ENCODE measurements around the gene ARNT2.

Gene ARNT2

DNA sequence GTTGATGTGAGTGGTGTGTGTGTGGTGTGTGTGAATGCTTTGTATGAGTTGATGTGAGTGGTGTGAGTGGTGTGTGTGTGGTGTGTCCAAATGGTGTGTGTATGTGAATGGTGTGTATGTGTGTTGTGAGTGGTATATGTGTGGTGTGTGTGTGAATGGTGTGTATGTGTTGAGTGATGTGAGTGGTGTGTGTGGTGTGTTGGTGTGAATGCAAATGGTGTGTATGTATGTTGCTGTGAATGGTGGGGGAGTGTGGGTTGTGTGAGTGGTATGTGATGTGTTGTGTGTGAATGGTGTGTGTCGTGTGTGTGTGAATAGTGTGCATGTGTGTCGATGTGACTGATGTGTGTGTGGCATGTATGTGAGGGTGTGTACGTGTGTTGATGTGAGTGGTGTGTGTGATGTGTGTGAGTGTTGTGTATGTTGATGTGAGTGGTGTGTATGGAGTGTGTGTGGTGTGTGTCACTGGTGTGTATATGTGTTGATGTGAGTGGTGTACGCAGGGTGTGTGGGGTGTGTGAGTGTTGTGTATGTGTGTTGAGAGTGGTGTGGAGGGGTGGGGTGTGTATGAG lies 40.6 kb downstream of the ARNT2 start:
- no peak for DNase-seq

DNA sequence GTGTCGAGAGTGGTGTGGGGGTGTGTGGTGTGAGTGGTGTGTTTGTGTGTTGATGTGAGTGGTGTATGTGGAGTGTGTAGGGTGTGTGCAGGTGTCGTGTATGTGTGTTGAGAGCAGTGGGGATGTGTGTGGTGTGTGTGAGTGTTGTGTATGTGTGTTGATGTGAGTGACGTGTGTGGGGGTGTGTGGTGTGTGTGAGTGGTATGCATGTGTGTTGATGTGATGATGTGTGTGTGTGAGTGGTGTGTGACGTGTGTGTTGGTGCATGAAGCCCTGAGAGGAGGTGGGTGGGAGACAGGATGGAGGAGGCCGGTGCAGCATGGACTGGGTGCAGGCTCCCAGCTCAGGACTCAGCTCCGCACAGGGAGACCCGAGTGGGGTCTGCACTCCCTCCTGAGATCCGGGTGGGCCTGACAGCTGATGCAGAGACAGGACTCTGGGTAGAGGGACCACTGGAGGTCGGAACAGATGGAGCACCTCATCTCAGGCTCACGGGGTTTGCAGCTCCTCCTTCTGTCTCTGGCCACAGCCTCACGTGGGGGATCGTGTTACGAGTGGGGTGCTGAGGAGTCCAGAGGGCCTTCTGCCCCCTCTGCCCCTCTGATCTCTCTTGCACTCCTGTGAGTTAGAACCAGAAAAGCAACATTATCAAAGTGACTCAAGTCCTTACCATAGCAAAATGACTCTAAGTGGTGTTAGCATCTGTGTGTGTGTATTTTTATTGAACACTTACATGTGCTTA lies 41.3 kb downstream of the ARNT2 start:
- DNase-seq = no peak

DNA sequence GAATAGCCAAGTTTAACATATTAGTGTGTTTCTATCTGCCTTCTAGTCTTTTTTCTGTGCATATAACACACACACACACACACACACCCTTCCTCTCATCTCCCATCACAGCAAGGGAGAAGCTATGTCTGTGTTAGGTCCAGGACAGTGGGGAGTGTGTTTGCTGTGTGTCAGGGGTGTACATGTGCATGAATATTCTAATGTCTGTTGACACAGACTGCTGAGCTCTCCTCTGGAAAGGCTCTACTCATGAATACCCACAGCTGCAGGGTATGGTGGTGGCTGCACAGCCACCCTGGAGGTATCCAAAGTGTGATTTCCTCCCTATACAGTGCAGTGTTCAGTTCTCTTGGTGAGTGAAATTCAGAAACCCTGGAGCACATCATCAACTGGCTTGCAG lies 42.9 kb downstream of the ARNT2 start:
- DNase-seq = no peak

GRCh38 chr15:80449825-80450224 lies 45.6 kb downstream of the ARNT2 start:
- DNase-seq = no peak

DNA sequence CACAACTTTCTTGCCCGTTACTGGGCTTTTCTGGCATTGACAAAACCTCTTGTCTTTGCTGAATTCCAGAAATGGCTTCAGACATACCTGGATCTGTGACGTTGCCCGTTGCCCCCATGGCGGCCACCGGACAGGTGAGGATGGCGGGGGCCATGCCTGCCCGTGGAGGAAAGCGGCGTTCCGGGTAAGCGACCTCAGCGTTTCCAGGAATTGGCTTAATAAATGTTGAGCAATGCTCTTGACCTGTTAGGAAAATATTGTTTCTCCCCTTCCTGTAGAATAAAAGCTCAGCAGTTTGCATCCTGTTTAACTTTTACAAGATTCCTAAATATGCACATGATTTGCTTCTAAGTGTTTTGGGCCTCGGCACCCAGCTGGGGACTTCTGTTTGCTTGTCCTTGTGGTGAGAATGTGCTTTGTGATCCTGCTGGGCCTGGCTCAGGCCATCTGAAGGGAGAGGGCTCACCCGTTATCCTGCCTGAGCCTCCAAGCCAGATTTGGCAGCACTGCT lies 46.7 kb downstream of the ARNT2 start:
- DNase-seq = no peak

GRCh38 chr15:80452166-80452565 lies 48.0 kb downstream of the ARNT2 start:
- DNase-seq = no peak

GRCh38 chr15:80455051-80455648 lies 51.0 kb downstream of the ARNT2 start:
- DNase-seq = no peak

DNA sequence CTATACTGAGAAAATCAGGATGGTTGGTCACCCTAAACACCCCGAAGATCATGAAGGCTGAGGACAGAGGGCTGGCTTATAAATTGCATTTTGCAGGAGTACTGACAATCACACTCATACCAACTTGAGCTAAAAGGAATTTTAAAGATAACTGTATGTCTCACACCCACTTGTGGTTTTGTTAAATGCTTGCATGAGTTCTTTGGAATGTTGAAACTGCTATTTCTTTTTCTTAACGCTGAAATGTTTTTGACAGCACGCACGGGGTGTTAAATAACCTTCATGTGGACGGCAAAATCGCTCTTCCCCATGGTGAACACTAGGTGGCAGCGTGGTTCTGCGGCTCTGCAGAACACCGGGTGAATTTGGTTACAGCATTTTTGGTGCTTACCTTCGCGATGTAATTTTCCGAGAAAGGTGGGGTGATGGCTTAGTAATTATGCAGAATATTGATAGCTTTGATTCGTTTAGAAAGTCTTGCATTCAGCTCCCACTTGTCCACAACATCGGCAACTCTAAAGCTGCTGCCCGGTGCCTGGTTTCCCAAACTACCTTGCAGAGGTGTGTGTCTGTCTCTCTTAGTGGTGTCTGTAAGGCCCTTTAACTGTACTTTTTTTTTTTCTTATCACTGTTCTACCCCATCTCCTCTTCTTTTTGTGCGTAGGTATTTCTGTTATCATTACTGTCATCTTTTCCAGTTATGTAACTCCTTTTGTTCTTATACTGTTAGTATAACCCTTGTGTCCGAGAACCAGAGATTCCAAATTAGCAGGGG lies 51.7 kb downstream of the ARNT2 start:
- peak; percentile 46 for DNase-seq

- no peak for DNase-seq
Measured at GRCh38 chr15:80456517-80457492, 52.6 kb downstream of the ARNT2 start.

DNA sequence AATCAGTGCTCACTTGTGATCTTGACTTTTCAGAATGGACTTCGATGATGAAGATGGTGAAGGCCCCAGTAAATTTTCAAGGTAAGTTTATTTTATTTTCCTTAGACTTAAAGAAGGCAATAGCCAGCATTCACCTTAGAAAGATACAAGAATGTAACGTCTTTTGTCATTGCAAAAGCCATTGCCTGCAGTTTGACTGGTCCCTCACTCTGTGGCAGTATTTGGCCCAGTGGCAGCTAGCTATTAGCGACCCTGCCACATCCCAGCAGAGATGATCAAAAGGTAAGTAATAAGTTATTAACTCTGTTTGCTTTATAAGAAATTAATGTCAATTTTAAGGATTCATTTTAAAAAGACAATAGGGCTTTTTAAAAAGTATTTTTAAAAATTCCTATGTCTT lies 53.7 kb downstream of the ARNT2 start:
- no peak for DNase-seq

- DNase-seq = no peak
Measured at GRCh38 chr15:80458580-80458979, 54.4 kb downstream of the ARNT2 start.

GRCh38 chr15:80459380-80459779 lies 55.2 kb downstream of the ARNT2 start:
- DNase-seq = no peak

GRCh38 chr15:80459818-80460217 lies 55.6 kb downstream of the ARNT2 start:
- DNase-seq = no peak

GRCh38 chr15:80461356-80462095 lies 57.3 kb downstream of the ARNT2 start:
- DNase-seq = no peak

- DNase-seq = no peak
Measured at GRCh38 chr15:80462111-80462510, 57.9 kb downstream of the ARNT2 start.

GRCh38 chr15:80462836-80463512 lies 58.8 kb downstream of the ARNT2 start:
- no peak for DNase-seq

GRCh38 chr15:80464951-80465625 lies 60.9 kb downstream of the ARNT2 start:
- no peak for DNase-seq

GRCh38 chr15:80465626-80466005 lies 61.4 kb downstream of the ARNT2 start:
- no peak for DNase-seq

DNA sequence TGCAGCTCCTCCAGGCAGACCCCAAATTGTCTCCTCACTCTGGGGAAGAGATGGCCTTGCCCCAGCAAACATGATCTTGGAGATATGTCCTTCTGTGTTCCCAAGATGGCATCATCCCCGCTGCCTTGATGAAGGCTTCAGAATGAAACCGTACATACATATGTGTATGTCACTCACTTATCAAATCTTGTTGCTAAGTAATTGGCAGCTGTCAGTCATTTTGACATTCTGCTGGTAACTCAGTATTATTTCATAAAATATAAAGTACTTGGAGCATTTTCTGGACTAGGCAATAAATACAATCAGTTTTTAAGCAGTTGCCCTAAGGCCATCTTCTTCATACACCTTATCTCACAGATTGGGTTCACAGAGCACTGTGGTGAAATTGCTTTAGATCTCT lies 62.4 kb downstream of the ARNT2 start:
- no peak for DNase-seq

DNA sequence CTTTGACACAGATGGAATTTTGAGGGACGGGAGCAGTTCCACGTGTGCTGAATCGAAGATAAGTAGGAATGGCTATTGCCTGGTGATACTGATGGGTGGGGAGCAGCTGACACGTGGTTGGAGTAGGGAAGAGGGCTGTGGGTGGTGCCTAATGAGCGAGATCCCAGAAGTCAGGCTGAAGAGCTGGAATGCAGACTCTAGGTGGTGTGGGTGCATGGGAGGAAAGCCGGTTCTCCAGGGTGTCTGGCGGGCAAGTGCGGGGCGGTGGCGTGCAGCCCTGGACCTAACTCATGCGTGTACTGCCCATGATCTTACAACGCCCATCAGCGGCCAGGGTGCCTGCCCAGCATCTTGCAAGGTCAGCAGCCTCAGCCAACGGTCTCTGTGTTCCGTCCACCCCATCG lies 63.1 kb downstream of the ARNT2 start:
- DNase-seq = no peak
